SKM-1 treated with dmso at 0.1 percent for 144 hours (cell line): Measurements from ENCODE around the gene SBK3.
"Not testable (repeated sequence)": the region's sequence is repeated elsewhere in the genome, so short reads cannot be mapped to it uniquely, and the experiment has no call there.

Experiments used
- DNase-seq: peaks from one replicate; lab custom pipeline; 2025; ENCODE audit not compliant: unreplicated experiment; lab: John Stamatoyannopoulos, UW

SBK3 gene

DNA sequence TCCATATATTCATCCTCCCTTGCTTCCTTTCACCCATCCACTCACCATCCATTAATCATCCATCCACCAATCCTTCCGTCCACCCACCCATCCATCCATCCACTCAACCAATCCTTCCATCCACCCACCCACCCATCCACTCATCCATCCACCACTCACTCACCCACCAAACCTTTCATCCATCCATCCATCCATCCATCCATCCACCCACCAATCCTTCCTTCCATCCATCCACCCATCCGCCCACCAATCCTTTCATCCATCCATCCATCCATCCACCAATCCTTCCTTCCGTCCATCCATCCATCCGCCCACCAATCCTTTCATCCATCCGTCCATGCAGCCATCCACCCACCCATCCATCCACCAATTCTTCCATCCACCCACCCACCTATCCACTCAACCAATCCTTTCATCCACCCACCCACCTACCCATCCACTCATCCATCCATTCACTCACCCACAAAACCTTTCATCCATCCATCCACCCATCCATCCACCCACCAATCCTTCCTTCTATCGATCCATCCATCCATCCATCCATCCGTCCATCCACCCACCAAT, 3.0 kb downstream of the SBK3 start:
- DNase-seq: no peak

DNA sequence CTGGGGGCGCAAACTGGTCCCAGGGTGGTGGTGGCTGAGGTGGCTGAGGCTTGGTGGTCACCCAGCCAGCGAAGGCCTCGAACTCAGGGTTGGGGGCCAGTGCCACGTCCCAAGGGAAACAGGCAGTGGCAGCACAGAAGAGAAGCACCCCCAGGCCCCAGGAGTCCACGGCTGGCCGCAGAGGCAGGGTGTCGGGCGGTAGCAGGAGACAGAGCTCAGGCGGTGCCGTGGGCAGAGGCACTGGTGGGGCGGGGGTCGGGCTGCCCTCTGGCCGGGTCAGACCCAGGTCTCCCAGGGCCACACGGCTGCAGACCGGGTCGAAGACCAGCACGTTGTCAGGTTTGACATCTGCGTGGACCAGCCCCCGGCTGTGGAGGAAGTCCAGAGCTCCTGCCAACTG, 4.3 kb downstream of the SBK3 start:
- DNase-seq: no peak

DNA sequence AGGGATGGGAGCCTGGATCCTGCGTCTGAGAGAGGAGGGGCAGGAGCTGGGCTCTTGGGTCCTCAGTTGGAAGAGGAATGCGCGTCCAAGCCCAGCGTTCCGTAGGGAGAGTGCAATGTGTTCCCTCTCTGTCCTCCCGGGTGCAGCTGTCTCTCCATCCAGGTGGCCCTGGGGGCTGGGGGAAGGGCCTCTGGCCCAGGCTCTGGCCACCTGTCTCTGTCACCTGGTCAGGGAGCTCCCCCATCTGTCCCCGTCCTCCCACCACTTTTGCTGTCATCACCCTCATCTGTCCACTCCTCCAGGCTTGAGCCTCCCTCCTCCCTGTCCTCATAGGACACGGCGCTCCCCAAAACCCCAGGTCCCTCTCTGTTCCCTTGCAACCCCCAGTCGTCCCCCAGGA, 4.7 kb downstream of the SBK3 start:
- no peak for DNase-seq

DNA sequence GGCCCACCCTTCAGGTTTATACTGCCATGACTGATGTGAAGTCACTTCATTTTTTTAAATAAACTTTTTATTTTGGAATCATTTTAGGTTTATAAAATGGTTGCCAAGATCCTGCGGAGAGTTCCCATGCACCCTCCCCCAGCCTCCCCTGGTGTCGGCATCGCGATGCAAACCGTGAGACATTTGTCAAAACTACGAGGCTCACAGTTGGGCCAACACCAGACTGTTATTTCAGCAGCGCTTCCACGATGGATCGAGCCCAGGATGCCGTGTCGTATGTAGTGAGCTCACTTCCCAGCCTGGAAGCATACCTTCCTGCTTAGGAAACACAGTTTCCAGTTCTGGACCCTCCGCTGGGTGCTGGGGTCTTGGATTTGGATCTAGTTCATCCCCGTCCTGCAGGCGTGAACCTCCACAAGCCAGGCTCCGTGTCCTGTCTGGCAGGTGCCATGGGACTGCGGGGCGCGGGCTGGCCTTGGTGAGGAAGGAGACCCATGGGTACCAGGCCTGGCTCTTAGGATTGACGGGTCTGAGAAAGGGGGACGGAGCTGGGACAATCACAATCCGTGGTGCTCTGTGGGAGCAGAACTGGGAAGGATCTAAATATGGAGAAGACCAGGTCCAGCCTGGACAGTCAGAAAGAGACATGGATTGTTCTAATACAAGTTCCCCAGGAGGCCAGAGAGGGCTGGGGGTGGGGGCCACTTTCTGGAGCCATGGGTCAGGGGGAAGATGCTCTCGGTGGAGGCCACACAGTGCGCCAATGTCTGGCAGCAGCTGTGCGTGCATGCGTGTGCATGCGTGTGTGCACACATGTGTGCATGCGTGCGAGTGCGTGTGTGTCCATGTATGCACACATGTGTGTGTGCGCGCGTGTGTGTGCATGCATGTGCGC, 6.0 kb downstream of the SBK3 start:
- DNase-seq: no peak

DNA sequence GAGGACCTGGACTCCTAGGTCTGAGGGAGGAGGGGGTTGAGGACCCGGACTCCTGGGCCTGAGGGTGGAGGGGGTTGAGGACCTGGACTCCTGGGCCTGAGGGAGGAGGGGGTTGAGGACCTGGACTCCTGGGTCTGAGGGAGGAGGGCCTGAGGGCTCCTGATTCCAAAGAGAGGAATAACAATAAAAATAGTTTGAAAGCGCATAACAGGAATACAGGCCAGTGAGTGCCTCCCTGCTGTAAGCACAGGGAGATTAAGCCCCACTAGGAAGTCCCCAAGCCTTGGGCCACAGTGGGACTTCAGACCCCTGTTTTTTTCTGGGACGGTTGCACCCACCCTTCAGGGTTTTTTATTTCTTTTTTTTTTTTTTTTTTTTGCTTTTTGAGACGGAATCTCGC, 7.2 kb downstream of the SBK3 start:
- DNase-seq: no peak

DNA sequence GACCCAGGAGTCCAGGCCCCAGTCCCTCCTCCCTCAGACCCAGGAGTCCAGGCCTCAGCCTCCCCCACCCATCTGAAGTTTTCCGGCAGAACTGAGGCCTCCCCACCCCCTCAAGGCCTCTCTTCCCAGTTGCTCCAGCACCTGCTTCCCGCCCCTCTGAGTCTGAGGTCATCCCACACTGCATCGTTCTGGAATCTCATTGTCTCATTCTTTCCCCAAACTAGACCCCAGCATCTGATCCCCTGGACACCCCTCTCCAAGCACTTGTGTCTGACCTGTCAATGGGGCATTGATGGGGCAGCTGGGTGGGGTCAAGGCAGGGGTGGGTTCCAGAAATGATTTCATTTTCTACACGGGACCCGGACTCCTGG, 7.6 kb downstream of the SBK3 start:
- DNase-seq: no peak

DNA sequence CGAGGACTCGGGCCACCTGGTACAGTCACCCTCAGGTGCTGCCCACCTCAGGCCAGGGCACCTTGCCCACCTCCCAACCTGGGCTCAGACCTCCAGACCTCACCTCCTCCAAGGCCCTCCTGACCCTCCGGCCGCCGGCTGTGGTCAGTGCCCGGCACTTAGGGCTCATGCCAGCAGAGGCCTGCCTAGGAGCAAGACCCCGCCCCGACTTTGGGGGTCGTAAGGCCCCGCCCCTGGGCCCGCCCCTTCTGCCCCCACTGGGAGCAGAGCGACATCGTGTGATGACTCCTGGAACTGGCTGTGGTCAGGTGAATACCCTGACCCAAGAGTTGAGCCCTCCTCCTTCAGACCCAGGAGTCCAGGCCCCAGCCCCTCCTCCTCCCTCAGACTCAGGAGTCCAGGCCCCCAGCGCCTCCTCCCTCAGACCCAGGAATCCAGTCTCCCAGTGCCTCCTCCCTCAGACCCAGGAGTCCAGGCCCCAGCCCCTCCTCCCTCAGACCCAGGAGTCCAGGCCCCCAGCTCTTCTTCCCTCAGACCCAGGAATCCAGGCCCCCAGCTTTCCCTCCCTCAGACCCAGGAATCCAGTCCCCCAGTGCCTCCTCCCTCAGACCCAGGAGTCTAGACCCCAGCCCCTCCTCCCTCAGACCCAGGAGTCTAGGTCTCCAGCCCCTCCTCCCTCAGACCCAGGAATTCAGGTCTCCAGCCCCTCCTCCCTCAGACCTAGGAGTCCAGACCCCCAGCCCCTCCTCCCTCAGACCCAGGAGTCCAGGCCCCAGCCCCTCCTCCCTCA, 8.2 kb downstream of the SBK3 start, which contains the start of gene SBK2:
Gene SBK2 (minus strand): TSS at position 183 of the 790 bp plus-strand sequence. CDS start 839 bp downstream, outside the sequence.
- DNase-seq: no peak

DNA sequence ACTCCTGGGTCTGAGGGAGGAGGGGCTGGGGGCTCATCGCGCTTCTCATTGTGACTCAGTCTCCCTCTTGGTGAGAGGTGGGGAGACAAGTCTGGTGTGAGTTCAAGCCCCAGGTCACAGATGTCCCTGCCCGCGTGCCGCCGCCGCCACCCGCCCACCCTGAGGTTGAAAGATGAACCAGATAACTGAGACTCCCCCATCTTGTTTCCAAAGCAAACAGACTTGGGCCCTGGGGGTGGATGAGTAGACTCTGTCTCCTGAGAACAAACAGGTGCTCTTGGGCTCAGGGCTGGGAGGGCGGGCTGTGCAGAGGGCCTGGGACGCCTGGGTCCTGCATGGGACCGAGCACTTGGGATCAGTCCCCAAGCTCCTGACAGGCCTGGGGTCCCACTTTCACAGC, 9.0 kb downstream of the SBK3 start:
- DNase-seq: no peak

DNA sequence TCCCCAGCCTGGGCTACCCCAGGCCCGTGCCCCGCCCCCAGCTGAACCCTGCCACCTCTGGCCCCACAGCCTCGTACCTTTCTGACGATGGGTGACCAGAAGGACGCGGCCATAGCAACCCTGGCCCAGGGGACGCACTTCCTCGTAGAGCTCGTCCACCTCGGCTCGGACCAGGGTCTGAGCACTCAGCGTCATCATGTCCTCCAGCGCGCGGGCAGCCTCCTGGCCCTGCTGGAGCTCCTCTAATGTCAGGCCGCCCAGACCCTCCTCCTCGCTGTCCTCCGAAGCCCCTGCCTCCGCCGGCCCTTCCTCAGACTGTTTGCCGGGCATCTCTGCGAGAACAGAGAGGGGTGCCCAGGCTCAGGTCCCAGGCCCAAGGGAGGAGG, 9.4 kb downstream of the SBK3 start:
- no peak for DNase-seq

DNA sequence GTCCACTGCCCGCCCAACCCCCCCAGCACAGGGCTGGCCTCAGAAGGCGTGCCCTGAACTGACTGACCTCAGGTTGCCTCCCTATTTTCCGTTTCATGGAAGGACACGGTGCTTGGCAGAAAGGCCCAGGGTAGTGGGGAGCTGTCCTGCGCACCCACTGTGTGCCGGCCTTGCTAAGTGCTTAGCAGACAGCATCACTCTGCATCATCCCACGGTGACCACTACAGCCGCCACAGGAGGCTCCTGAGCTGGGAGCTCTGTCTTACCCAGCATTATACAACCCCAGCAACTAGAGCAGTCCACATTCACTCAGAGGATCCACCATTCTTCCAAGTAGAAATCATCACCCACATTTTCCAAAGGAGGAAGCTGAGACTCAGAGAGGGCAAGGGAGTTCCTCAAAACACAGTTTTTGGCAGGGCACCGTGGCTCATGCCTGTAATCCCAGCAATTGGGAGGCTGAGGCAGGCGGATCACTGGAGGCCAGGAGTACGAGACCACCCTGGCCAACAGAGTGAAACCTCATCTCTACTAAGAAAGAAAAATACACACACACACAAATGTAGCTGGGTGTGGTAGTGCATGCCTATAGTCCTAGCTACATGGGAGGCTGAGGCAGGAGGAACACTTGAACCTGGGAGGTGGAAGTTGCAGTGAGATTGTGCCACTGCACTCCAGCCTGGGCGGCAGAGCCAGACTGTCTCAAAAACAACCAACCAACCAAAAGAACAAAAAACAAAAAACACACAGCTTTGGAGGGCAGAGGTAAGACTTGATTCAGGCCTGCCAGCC, 10.0 kb downstream of the SBK3 start:
- no peak for DNase-seq

DNA sequence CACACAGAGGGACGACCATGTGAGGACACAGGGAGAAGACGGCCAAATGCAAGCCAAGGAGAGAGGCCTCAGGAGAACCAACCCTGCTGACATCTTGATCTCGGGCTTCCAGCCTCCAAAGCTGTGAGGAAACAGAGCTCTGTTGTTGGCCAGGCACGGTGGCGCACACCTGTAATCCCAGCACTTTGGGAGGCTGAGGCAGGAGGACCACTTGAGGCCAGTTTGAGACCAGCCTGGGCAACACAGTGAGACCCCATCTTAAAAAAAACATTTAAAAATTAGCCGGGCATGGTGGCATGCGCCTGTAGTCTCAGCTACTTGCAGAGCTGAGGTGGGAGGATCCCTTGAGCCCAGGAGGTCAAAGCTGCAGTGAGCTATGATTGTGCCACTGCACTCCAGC, 11.1 kb downstream of the SBK3 start:
- DNase-seq: not testable (repeated sequence)

DNA sequence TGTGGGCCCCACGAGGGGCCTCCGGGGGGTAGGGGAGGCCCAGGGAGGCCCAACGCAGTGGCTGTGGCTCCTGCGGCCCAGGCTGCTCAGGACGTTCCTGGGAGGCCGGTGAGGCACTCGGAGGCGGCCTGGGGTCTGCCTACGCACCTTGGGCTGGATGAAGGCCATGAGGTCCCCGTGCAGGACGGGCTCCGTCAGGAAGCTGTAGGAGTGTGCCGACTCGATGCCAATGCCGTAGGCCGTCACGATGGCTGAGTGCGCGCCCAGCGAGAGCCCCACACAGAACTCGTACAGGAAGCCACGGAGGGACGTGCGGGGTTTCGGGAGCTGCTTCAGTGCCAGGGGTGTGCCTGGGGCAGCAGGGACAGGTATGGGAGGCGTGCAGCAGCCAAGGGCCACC, 14.3 kb downstream of the SBK3 start:
- no peak for DNase-seq

DNA sequence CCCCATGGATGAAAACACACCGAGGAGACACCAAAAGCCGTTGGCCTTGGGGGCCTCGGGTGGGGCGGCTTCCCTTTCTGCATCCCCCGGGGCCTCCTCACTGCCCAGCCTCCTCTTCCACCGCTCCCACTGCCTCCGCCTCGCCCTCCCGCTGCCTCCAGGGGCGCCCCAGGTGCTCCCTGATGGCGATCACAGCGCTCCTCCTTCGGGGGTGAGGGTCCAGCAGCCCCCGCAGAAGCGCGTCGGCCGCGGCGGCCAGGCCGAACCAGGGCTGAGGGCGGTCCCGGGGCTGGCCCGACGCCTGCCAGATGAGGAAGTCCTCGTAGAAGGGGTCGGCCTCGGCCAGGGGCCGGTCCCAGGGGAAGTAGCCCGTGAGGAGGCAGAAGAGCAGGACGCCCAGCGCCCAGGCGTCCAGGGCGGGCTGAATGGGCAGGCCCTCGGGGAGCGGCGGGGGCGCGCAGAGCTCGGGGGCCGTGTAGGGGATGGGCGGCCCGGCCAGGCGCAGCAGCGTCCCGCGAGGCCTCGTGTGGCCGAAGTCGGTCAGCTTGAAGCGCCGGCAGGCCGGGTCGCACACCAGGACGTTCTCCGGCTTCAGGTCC, 15.6 kb downstream of the SBK3 start:
- DNase-seq: no peak

DNA sequence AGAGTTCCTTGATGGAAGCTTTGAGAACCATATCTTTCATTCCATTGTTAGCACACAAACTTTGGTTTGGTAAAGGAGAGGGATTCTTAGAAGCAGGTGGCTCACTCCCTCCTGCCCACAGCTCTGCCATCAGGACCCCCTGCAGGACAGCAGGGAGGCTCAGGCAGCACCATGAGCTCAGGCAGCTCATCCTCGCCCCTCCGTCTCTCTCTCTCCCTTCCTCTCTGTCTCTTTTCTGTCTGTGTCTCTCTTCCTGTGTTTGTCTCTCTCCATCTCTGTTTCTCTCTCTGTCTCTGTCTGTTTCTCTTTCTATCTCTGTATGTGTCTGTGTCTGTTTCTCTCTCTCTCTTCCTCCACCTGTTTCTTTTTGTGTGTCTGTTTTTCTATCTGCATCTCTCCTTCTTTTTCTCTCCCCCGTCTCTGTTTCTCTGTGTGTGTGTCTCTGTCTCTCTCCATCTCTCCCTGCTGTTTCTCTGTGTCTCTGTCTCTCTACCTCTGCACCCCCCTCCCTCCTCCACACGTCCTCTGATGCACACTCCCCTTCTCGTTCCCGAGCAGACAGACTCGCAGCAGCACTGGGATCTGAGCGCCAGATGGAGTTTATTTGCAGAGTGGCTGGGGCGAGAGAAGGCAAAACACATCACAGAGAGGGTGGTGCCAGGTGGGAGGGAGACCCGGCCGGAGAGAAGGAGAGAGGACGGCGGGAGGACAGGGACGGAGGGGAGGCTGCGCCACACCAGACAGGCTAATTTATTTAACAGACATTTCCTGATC, 17.1 kb downstream of the SBK3 start:
- no peak for DNase-seq

DNA sequence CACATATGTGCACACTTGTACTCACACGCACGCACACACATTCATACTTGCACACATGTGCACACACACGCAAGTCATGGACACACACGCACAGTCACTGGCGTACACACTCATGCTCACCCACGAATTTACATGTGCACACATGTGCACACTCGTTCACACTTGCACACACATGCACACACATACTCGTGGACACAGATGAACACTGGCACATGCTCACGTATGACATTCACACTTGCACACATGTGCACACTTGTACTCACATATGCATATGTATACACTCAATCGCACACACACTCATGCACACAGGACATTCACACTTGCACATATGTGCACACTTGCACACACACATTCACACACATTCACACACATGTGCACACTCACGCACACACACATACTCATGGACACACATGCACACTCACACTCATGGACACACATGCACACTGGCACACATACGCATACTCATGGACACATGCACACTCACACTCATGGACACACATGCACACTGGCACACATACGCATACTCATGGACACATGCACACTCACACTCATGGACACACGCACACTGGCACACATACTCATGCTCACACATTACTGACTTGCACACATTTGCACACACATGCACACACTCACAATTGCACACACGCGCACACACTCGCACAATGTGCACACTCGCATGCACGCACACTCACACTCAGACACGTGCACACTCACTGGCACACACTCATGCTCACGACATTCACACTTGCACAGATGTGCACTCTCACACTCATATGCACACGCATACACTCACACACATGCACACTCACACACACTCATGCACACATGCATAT, 17.9 kb downstream of the SBK3 start:
- DNase-seq: no peak

DNA sequence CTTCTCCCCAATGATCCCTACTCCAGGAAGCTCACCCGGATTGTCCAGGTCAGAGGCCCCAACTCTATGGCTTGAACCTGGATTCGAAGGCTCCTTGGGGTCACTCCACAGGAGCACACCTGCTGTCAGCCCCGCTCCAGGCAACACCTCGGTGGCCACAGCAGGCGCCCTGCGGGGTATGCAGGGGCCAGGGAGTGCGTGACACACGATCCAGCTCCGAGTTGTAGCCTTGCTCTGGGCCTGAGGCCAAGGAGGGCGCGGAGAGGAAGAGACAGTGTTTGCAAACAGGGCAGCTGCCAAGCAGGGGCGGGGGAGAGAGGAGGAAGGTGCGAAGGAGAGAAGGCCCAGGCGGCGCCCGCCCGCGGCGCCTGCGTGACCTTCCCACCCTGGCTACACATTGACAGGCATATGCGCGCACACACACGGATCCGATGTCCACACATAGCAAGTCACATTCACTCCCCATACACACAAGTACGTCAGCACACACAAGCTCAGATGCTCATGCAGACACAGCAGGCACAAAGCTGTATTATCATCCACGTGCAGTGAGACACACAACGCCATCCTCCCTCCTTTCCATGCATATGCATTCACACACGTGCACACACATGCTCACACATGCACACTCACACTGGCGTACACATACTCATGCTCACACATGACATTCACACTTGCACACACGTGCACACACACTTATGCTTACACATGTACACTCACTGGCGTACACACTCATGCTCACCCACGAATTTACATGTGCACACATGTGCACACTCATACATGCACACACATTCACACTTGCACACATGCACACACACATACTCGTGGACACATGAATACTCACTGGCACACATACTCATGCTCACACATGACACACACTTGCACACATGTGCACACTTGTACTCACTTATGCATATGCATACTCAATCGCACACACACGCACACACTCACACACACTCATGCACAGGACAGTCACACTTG, 18.8 kb downstream of the SBK3 start:
- no peak for DNase-seq

DNA sequence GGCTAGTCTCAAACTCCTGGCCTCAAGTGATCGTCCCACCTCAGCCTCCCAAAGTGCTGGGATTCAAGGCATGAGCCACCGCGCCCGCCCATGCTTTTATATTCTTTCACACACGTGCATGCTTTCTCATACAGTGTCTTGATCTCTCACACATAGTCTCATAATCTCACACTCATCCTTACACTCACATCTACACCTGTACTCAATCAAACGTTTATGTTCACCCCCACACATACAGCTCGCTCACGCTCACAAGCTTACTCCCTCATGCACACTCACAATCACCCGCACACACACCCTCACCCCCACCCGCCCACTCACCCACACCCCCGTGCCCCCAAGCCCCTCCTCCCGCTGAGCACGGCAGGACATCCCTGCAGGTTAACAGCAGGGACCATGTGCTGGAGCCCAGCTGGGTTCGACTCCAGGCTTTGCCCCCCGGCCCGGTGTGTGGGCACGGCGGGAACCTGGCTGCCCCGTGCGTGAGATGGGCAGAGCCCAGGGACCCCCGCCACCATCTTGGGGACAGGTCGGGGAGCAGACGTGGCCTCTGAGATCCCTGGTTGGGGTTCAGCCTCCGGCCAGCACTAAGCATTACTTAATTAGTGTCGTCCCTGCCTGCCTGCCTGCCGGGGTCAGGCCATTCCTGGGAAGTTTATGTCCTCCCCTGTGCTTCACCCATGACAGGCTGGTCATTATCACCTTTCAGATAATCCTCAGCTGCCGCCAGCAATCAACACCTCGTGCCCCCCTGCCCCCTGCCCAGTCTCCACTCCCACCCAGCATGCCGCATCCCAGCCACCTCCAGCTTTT, 19.8 kb downstream of the SBK3 start:
- DNase-seq: no peak
